DND-41 (cell line): ENCODE results near the gene TGOLN2.
"Not testable (repeated sequence)": the region's sequence is repeated elsewhere in the genome, so short reads cannot be mapped to it uniquely, and the experiment has no call there.

Source experiments
- ATAC-seq: fragments of 200-7000 bp; cut with Tn5 transposase; 3 replicates; pipeline ENCODE4 v1.9.1; 2021; ENCODE audit warnings: low read depth; ENCODE audit not compliant: insufficient read depth
- DNase-seq: peaks from one replicate; pipeline ENCODE4 v3.0.0-alpha.2; 2020
- H2AFZ ChIP-seq: 2 replicates; pipeline ENCODE4 v1.6.0; 2012; ENCODE audit warnings: low read depth, low read length
- H3K27ac ChIP-seq: 2 replicates; pipeline ENCODE4 v1.5.1; 2012; ENCODE audit warnings: low read length, inconsistent platforms
- H3K27me3 ChIP-seq: fragments of 200-600 bp; sonication (generic); 2 replicates; pipeline ENCODE4 v1.6.0; 2012; ENCODE audit warnings: low read length, mild to moderate bottlenecking, inconsistent platforms; ENCODE audit not compliant: insufficient read depth, poor library complexity
- H3K36me3 ChIP-seq: 2 replicates; pipeline ENCODE4 v1.5.1; 2012; ENCODE audit warnings: low read length, inconsistent platforms; ENCODE audit not compliant: insufficient read depth
- H3K4me1 ChIP-seq: 2 replicates; pipeline ENCODE4 v1.5.1; 2012; ENCODE audit warnings: mild to moderate bottlenecking, low read length; ENCODE audit not compliant: insufficient read depth
- H3K4me2 ChIP-seq: 2 replicates; pipeline ENCODE4 v1.6.0; 2012; ENCODE audit warnings: mild to moderate bottlenecking, moderate library complexity, low read length, inconsistent platforms; ENCODE audit not compliant: insufficient read depth
- H3K4me3 ChIP-seq, 2 experiments: fragments of 200-600 bp in 1 of 2; shearing (Covaris generic) in 1 of 2; 2 replicates each; pipeline ENCODE4 v1.5.1; 2012 to 2016; ENCODE audit warnings: inconsistent platforms in 2 of 2, low read length in 2 of 2, mild to moderate bottlenecking in 2 of 2, low read depth in 1 of 2, moderate library complexity in 1 of 2
- H3K79me2 ChIP-seq: 2 replicates; pipeline ENCODE4 v1.6.0; 2012; ENCODE audit warnings: low read length, inconsistent platforms; ENCODE audit not compliant: insufficient read depth
- H3K9ac ChIP-seq: 2 replicates; pipeline ENCODE4 v1.6.0; 2012; ENCODE audit warnings: low read depth, mild to moderate bottlenecking, inconsistent platforms, low read length, moderate library complexity
- H3K9me3 ChIP-seq: 2 replicates; pipeline ENCODE4 v1.5.1; 2012; ENCODE audit warnings: low read length, moderate library complexity, mild to moderate bottlenecking, inconsistent platforms; ENCODE audit not compliant: insufficient read depth, severe bottlenecking
- H4K20me1 ChIP-seq: 2 replicates; pipeline ENCODE4 v1.6.0; 2012; ENCODE audit warnings: low read length; ENCODE audit not compliant: insufficient read depth
- CTCF ChIP-seq: IDR thresholded peaks from 2 replicates; pipeline ENCODE4 v1.5.1; 2012; ENCODE audit warnings: borderline replicate concordance, low read length, moderate library complexity, mild to moderate bottlenecking; ENCODE audit not compliant: poor library complexity, severe bottlenecking; ENCODE audit errors: extremely low read depth
- EZH2 ChIP-seq: IDR thresholded peaks from 3 replicates; pipeline ENCODE4 v1.6.1; 2012; ENCODE audit warnings: borderline replicate concordance, low read depth, mild to moderate bottlenecking, moderate library complexity, low read length, inconsistent platforms; ENCODE audit not compliant: severe bottlenecking

Gene TGOLN2

GRCh38 chr2:85344356-85344954 lies 16.7 kb upstream of the TGOLN2 start:
- no peaks in the 10 kb centered on the region for H3K9me3 ChIP-seq
- ATAC-seq, result no peak
- H3K4me3 ChIP-seq, result no peak overlapping the region
- H4K20me1 ChIP-seq, result no peaks in the 10 kb centered on the region
- H3K27ac ChIP-seq, result no peak overlapping the region
- H3K4me1 ChIP-seq, result no peaks in the 10 kb centered on the region
- H2AFZ ChIP-seq, result no peak overlapping the region
- H3K9ac ChIP-seq, result no peak overlapping the region
- H3K27me3 ChIP-seq, result no peaks in the 10 kb centered on the region
- peaks cover 46% of the 10 kb centered on the region for H3K36me3 ChIP-seq
- no peak overlapping the region for H3K4me2 ChIP-seq
- no peaks in the 10 kb centered on the region for H3K79me2 ChIP-seq
- no peak for TF ChIP-seq EZH2
- no peak for TF ChIP-seq CTCF
- no peak for DNase-seq

GRCh38 chr2:85343207-85343895 lies 15.6 kb upstream of the TGOLN2 start:
- H4K20me1 ChIP-seq, H3K4me1 ChIP-seq, H3K9ac ChIP-seq, ATAC-seq, H3K79me2 ChIP-seq, H3K4me3 ChIP-seq, H3K27ac ChIP-seq, DNase-seq, H3K9me3 ChIP-seq, H3K4me2 ChIP-seq, H2AFZ ChIP-seq, H3K27me3 ChIP-seq: not testable (repeated sequence)
- peaks cover 41% of the 10 kb centered on the region for H3K36me3 ChIP-seq

GRCh38 chr2:85342156-85342555 lies 14.4 kb upstream of the TGOLN2 start:
- Histone ChIP-seq H3K9ac (no peak overlapping the region), H3K27ac (no peak overlapping the region), H3K27me3 (no peaks in the 10 kb centered on the region), H2AFZ (no peak overlapping the region), H3K4me2 (no peak overlapping the region), H3K79me2 (no peaks in the 10 kb centered on the region), H4K20me1 (no peaks in the 10 kb centered on the region), H3K9me3 (no peaks in the 10 kb centered on the region), H3K4me1 (no peaks in the 10 kb centered on the region), H3K36me3 (peaks cover 33% of the 10 kb centered on the region), H3K4me3 (no peak overlapping the region)
- DNase-seq (no peak), ATAC-seq (no peak)
- TF ChIP-seq EZH2 (no peak), CTCF (no peak)

- no peak overlapping the region for H3K9ac ChIP-seq
- H3K27ac ChIP-seq, result no peak overlapping the region
Observed at GRCh38 chr2:85341269-85342029, 13.7 kb upstream of the TGOLN2 start.

More at GRCh38 chr2:85341269-85342029, 13.7 kb upstream of the TGOLN2 start:
- no peaks in the 10 kb centered on the region for H3K79me2 ChIP-seq
- DNase-seq, result no peak
- H4K20me1 ChIP-seq, result no peaks in the 10 kb centered on the region
- H3K4me2 ChIP-seq, result no peak overlapping the region
- H3K36me3 ChIP-seq, result peaks cover 28% of the 10 kb centered on the region
- H3K4me1 ChIP-seq, result no peaks in the 10 kb centered on the region
- TF ChIP-seq EZH2 (no peak), CTCF (no peak)
- no peak overlapping the region for H3K4me3 ChIP-seq
- no peak for ATAC-seq
- H2AFZ ChIP-seq, result no peak overlapping the region
- no peaks in the 10 kb centered on the region for H3K9me3 ChIP-seq
- H3K27me3 ChIP-seq, result no peaks in the 10 kb centered on the region
